Ectodermal cell (in vitro differentiated cells): ENCODE results near the gene MUC4.
"Not testable (repeated sequence)": the region's sequence is repeated elsewhere in the genome, so short reads cannot be mapped to it uniquely, and the experiment has no call there.

Source experiments
- H3K27ac ChIP-seq: 2 replicates; pipeline ENCODE4 v1.7.0; 2013; ENCODE audit warnings: mild to moderate bottlenecking, low read depth, low read length; ENCODE audit not compliant: insufficient read depth, poor library complexity, severe bottlenecking
- H3K27me3 ChIP-seq: 2 replicates; pipeline ENCODE4 v1.7.0; 2013; ENCODE audit warnings: mild to moderate bottlenecking, low read length; ENCODE audit not compliant: insufficient read depth, control insufficient read depth, poor library complexity, severe bottlenecking
- H3K36me3 ChIP-seq: one replicate; pipeline ENCODE4 v1.7.0; 2013; ENCODE audit warnings: low read length; ENCODE audit not compliant: control insufficient read depth, insufficient read depth
- H3K4me1 ChIP-seq: one replicate; pipeline ENCODE4 v1.7.0; 2013; ENCODE audit warnings: low read length; ENCODE audit not compliant: control insufficient read depth, insufficient read depth
- H3K4me3 ChIP-seq: 2 replicates; pipeline ENCODE4 v1.7.0; 2013; ENCODE audit warnings: low read depth, low read length, control low read depth; ENCODE audit not compliant: insufficient read depth
- H3K9me3 ChIP-seq: 2 replicates; pipeline ENCODE4 v1.7.0; 2013; ENCODE audit warnings: mild to moderate bottlenecking, low read length, moderate library complexity; ENCODE audit not compliant: control insufficient read depth
- WGBS, 2 experiments: methylation state at CpG; one replicate each; pipeline ENCODE4 v1.1.7; 2013; ENCODE audit warnings: missing lambda C conversion rate in 2 of 2; 5-methylcytosine and 5-hydroxymethylcytosine counted together

MUC4 gene

GRCh38 chr3:195822131-195822696 is 10.5 kb upstream of the MUC4 start:
- H3K4me1 ChIP-seq, result no peaks in the 10 kb centered on the region
- H3K4me3 ChIP-seq, result no peak overlapping the region
- 94% methylated on average over 16 of the region's 16 CpGs for WGBS, 2 experiments
- no peaks in the 10 kb centered on the region for H3K36me3 ChIP-seq
- no peaks in the 10 kb centered on the region for H3K9me3 ChIP-seq
- H3K27me3 ChIP-seq, result no peaks in the 10 kb centered on the region
- H3K27ac ChIP-seq, result no peak overlapping the region

- Histone ChIP-seq H3K4me1 (no peaks in the 10 kb centered on the region), H3K36me3 (no peaks in the 10 kb centered on the region), H3K27me3 (no peaks in the 10 kb centered on the region), H3K4me3 (no peak overlapping the region), H3K9me3 (no peaks in the 10 kb centered on the region), H3K27ac (no peak overlapping the region)
- WGBS, 2 experiments, result 92 to 94% methylated on average over 21 of the region's 21 CpGs
Measured at GRCh38 chr3:195821403-195822130, 9.8 kb upstream of the MUC4 start.

GRCh38 chr3:195820901-195821300 is 9.2 kb upstream of the MUC4 start:
- no peaks in the 10 kb centered on the region for H3K9me3 ChIP-seq
- H3K4me3 ChIP-seq, result no peak overlapping the region
- H3K27me3 ChIP-seq, result no peaks in the 10 kb centered on the region
- no peaks in the 10 kb centered on the region for H3K4me1 ChIP-seq
- no peak overlapping the region for H3K27ac ChIP-seq
- WGBS, 2 experiments, result 89 to 91% methylated on average over 5 of the region's 5 CpGs
- H3K36me3 ChIP-seq, result no peaks in the 10 kb centered on the region

- H3K4me1 ChIP-seq, result no peaks in the 10 kb centered on the region
- no peaks in the 10 kb centered on the region for H3K9me3 ChIP-seq
- no peak overlapping the region for H3K4me3 ChIP-seq
- no peak overlapping the region for H3K27ac ChIP-seq
- no peaks in the 10 kb centered on the region for H3K27me3 ChIP-seq
- whole genome bisulfite sequencing, 2 experiments, result 92% methylated on average over 8 of the region's 8 CpGs
- H3K36me3 ChIP-seq, result no peaks in the 10 kb centered on the region
Measured at GRCh38 chr3:195820186-195820585, 8.5 kb upstream of the MUC4 start.

GRCh38 chr3:195818301-195818700 is 6.6 kb upstream of the MUC4 start:
- Histone ChIP-seq H3K36me3 (no peaks in the 10 kb centered on the region), H3K27me3 (peaks cover 3% of the 10 kb centered on the region), H3K4me1 (no peaks in the 10 kb centered on the region), H3K9me3 (no peaks in the 10 kb centered on the region), H3K4me3 (no peak overlapping the region), H3K27ac (no peak overlapping the region)
- WGBS, 2 experiments, result 94 to 96% methylated on average over 21 of the region's 21 CpGs

- Histone ChIP-seq H3K27me3 (peaks cover 3% of the 10 kb centered on the region), H3K9me3 (no peaks in the 10 kb centered on the region), H3K27ac (no peak overlapping the region), H3K4me3 (no peak overlapping the region), H3K36me3 (no peaks in the 10 kb centered on the region), H3K4me1 (no peaks in the 10 kb centered on the region)
- 92 to 94% methylated on average over 17 of the region's 17 CpGs for WGBS, 2 experiments
Measured at GRCh38 chr3:195817578-195818135, 5.9 kb upstream of the MUC4 start.

GRCh38 chr3:195816276-195816913 is 4.7 kb upstream of the MUC4 start:
- not testable (repeated sequence) for H3K27me3 ChIP-seq, H3K9me3 ChIP-seq, H3K4me3 ChIP-seq, H3K4me1 ChIP-seq, H3K27ac ChIP-seq, H3K36me3 ChIP-seq
- WGBS, 2 experiments, result 88 to 93% methylated on average over 22 to 23 of the region's 23 CpGs

GRCh38 chr3:195815169-195815771 is 3.5 kb upstream of the MUC4 start:
- peaks cover 3% of the 10 kb centered on the region for H3K27me3 ChIP-seq
- WGBS, 2 experiments, result 90 to 91% methylated on average over 18 of the region's 18 CpGs

GRCh38 chr3:195813916-195814640 is 2.3 kb upstream of the MUC4 start:
- no peaks in the 10 kb centered on the region for H3K36me3 ChIP-seq
- no peak overlapping the region for H3K4me3 ChIP-seq
- no peak overlapping the region for H3K27ac ChIP-seq
- H3K27me3 ChIP-seq, result peaks cover 3% of the 10 kb centered on the region
- peaks cover 11% of the 10 kb centered on the region for H3K4me1 ChIP-seq
- H3K9me3 ChIP-seq, result no peaks in the 10 kb centered on the region
- WGBS, 2 experiments, result 92% methylated on average over 24 of the region's 24 CpGs

More at GRCh38 chr3:195815169-195815771, 3.5 kb upstream of the MUC4 start:
- no peak overlapping the region for H3K27ac ChIP-seq
- peaks cover 7% of the 10 kb centered on the region for H3K4me1 ChIP-seq
- no peaks in the 10 kb centered on the region for H3K9me3 ChIP-seq
- no peak overlapping the region for H3K4me3 ChIP-seq
- no peaks in the 10 kb centered on the region for H3K36me3 ChIP-seq
